NB4 (cell line): ENCODE results near the gene TRAPPC8.

Experiments
- DNase-seq: peaks from one replicate; pipeline ENCODE4 v3.0.0; 2010; ENCODE audit warnings: low read depth
- H3K4me3 ChIP-seq: one replicate; pipeline ENCODE4 v1.5.1; 2011; ENCODE audit warnings: mild to moderate bottlenecking, low read depth, low read length, moderate library complexity
- MYC ChIP-seq: IDR thresholded peaks from 2 replicates; pipeline ENCODE4 v1.6.1; 2011; ENCODE audit warnings: low read depth, low read length
- POLR2A ChIP-seq: IDR thresholded peaks from 2 replicates; pipeline ENCODE4 v1.6.1; 2011; ENCODE audit warnings: mild to moderate bottlenecking; ENCODE audit not compliant: insufficient read length; ENCODE audit errors: extremely low read depth
- TF ChIP-seq, protein P1 (sequence below): IDR thresholded peaks from one replicate; pipeline ENCODE4 v1.5.1; 2012; ENCODE audit warnings: low read depth, low read length
- TF ChIP-seq, protein P2 (sequence below): IDR thresholded peaks from 2 replicates; pipeline ENCODE4 v1.6.1; 2011; ENCODE audit warnings: low read depth, low read length

Gene TRAPPC8

DNA sequence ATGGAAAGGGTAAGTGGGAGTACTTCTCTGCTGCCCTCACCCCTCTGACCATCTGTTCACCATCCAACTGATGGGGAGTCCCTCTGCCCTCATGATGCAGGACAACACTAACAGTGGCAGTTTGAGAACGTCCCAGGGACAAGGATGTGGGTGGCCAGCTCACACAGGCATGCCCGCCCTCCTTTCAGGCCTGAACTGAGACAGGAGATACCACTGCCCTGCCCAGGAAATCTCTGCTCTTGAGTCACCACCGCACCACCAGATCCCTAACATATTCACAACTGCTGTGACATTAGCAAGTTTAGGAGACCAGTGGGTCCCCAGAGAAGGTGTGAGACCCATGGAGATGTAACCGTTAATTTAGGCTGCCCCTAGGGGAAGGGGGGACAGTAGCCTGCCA lies 66.2 kb downstream of the TRAPPC8 start:
- no peak for TF ChIP-seq MYC
- H3K4me3 ChIP-seq, result no peak overlapping the region
- DNase-seq, result no peak

DNA sequence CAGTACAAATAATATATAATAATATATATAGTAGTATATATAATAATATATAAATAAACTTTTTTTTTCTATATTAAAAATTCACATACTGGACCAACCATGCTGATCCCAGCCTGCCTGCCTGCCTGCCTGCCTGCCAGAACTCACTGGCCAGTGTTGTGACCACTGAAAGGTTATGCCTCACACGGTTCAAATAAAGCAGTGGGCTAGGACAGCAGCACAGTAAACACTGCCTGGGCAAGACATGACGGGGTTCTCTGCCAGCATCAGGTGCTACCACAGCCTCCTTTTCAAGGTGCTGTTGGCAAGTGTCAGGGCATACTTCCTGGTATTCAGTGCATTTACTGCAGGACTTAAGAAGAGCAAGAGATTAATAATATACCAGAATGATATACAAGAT lies 67.6 kb downstream of the TRAPPC8 start:
- no peak overlapping the region for H3K4me3 ChIP-seq
- DNase-seq, result no peak
- TF ChIP-seq, protein P1, sequence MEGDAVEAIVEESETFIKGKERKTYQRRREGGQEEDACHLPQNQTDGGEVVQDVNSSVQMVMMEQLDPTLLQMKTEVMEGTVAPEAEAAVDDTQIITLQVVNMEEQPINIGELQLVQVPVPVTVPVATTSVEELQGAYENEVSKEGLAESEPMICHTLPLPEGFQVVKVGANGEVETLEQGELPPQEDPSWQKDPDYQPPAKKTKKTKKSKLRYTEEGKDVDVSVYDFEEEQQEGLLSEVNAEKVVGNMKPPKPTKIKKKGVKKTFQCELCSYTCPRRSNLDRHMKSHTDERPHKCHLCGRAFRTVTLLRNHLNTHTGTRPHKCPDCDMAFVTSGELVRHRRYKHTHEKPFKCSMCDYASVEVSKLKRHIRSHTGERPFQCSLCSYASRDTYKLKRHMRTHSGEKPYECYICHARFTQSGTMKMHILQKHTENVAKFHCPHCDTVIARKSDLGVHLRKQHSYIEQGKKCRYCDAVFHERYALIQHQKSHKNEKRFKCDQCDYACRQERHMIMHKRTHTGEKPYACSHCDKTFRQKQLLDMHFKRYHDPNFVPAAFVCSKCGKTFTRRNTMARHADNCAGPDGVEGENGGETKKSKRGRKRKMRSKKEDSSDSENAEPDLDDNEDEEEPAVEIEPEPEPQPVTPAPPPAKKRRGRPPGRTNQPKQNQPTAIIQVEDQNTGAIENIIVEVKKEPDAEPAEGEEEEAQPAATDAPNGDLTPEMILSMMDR, result no peak
- no peak for TF ChIP-seq MYC
- TF ChIP-seq, protein P2, sequence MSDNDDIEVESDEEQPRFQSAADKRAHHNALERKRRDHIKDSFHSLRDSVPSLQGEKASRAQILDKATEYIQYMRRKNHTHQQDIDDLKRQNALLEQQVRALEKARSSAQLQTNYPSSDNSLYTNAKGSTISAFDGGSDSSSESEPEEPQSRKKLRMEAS, result no peak
- TF ChIP-seq POLR2A, result no peak

DNA sequence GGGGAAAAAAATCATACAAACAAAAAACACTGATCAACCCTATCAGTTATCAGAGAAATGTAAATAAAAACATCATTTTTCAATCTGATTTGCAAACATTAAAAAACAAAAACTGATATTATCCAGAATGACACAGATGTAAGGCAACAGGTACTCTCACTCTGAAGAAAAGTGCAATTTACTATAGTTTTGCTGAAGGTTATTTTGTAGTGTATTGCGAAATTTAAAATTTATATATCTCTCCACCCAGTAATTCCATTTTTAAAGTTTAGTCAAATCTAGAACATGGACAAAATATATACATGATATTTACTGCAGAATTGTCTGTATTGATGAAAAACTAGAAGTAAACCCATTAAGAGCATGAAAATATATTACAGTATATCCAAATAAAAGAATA lies 79.8 kb downstream of the TRAPPC8 start:
- no peak overlapping the region for H3K4me3 ChIP-seq
- no peak for TF ChIP-seq MYC
- TF ChIP-seq POLR2A, result no peak
- TF ChIP-seq, protein P1, result no peak
- TF ChIP-seq, protein P2, result no peak
- DNase-seq, result no peak

DNA sequence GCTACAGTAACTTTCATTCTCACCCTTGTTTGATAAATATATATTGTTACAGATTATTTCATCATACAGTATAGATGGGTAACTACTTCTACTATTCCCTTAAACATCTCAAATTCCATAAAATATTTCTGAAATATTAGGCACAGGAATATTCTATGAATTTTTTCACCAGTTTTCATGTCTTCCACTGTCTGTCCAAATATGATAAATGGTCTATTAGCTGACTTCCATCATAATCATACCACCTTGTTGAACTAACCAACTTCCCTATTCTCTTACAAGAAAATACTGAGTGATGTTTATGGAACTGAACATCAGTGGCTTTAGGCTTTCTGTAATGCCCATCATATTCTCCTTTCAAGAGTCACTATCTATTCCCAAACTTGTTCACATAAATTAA lies 82.4 kb downstream of the TRAPPC8 start:
- no peak for TF ChIP-seq MYC
- TF ChIP-seq, protein P2, result no peak
- TF ChIP-seq POLR2A, result no peak
- DNase-seq, result no peak
- no peak overlapping the region for H3K4me3 ChIP-seq

DNA sequence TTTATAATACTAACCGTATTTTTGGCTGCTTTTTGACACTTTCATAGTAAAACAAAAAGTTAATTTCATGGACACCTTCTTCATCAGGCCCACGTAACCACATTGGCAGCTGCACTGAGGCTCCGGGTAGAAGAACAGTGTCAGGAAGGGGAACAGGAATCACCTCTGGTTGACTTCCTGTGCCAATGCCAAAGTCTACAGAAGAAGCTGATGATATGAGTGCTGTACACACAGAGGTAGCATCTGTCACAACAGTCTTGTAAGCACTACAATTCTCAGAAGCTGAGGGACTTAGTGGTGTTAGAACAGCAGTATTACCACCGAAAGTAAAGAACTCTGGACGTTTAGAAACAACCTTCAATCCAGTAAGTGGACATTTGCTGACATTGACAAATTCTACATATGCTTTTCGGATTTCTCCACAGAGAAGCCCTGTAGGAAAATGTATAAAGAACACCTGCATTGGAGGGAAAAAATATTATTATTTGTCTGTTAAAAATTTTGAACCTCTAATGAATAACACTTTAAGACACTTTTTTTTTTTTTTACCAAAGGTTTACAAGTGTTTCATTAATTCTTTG lies 85.3 kb downstream of the TRAPPC8 start:
- TF ChIP-seq, protein P1, result no peak
- TF ChIP-seq POLR2A (no peak), MYC (no peak)
- TF ChIP-seq, protein P2, result no peak
- no peak for DNase-seq

DNA sequence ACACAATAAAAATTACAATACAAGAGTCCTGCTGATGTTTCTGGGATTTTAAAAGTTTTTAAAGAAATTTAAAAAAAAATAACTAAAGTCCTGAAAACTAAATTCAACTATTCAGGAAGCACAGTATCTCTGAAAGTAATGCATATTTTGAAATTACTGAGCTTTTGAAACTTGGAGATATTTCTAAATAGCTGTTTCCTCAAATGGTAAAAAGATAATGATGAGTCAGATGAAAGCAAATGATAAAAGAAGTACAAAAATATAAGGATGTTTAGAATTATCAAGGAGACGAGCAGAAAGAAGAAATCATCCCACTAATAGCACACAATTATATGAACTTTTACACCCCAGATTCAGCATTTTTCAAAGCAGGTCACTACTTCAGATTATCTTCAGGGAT lies 92.1 kb downstream of the TRAPPC8 start:
- H3K4me3 ChIP-seq, result no peak overlapping the region
- TF ChIP-seq, protein P2, result no peak
- TF ChIP-seq POLR2A (no peak), MYC (no peak)
- TF ChIP-seq, protein P1, result no peak
- no peak for DNase-seq

More for the DNA sequence above, 85.3 kb downstream of the TRAPPC8 start:
- no peak overlapping the region for H3K4me3 ChIP-seq

DNA sequence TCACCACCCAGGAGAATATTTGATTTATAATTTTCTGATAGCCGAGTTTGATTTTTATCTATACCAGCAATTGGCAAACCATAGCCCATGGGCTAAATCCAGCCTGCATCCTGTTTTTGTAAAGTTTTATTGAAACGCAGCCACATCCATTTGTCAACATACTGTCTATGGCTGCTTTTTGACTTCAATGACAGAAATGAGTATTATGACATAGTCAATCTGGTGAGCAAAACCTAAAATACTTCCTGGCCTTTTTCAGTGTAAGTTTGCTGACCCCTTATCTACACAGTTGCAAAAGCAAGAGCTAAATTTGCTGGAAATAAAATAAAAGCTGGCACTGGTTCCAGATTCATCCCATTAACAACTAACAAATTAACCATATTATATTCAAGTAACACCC lies 102.4 kb downstream of the TRAPPC8 start:
- no peak overlapping the region for H3K4me3 ChIP-seq
- DNase-seq, result no peak
- TF ChIP-seq, protein P1, result no peak
- TF ChIP-seq POLR2A, result no peak
